A549 (cell line): ENCODE results near the gene PITX1. TPM values are rescaled to one million over a fixed set of nuclear protein-coding genes. Genes with fewer than 3 reads are reported as not detected.
A peak's percentile ranks its signal among the peaks of the same experiment; 100 is the strongest.

ENCODE experiments used
- ATAC-seq, 2 experiments: fragments of 200-7000 bp in 1 of 2; fragments of >200 bp in 1 of 2; cut with Nextera tagmentation in 1 of 2; cut with Tn5 transposase in 1 of 2; 3 replicates each; pipeline versions ENCODE4 v1.8.0 to v1.9.1; 2018 to 2020; ENCODE audit warnings: mild to moderate bottlenecking in 1 of 2, moderate library complexity in 1 of 2
- CTCF ChIA-PET: fragments of 300-600 bp; sonication (Branson Sonifier 250); formaldehyde crosslinking; extraction: SDS; loops from one replicate; lab custom pipeline; 2021; ENCODE audit warnings: antibody characterized with exemption, inconsistent platforms; lab: Yijun Ruan, JAX
- POLR2A ChIA-PET: fragments of 350-600 bp; formaldehyde crosslinking; extraction: SDS; loops from one replicate; lab custom pipeline; 2021; ENCODE audit warnings: antibody characterized with exemption, inconsistent platforms; lab: Yijun Ruan, JAX
- DNase-seq, 2 experiments: peaks; one replicate each; pipeline versions ENCODE4 v3.0.0 to v3.0.0-alpha.2; 2011 to 2016; ENCODE audit warnings: low read depth in 1 of 2, low spot score in 1 of 2
- FAIRE-seq: peaks from 2 replicates; lab custom pipeline; 2011; peaks lifted over from hg19 to GRCh38; lab: Jason Lieb, UNC
- H3K27ac ChIP-seq, 2 experiments: fragments of >200 bp; sonication (Bioruptor Twin); formaldehyde crosslinking; 3 replicates each; pipeline ENCODE4 v1.5.1; 2016 to 2017
- H3K4me1 ChIP-seq: fragments of >200 bp; sonication (Bioruptor Twin); formaldehyde crosslinking; 3 replicates; pipeline ENCODE4 v1.6.1; 2016
- H3K4me2 ChIP-seq: fragments of >200 bp; sonication (Bioruptor Twin); formaldehyde crosslinking; 3 replicates; pipeline ENCODE4 v1.6.1; 2016
- H3K4me3 ChIP-seq: fragments of >200 bp; sonication (Bioruptor Twin); formaldehyde crosslinking; 3 replicates; pipeline ENCODE4 v1.5.1; 2016
- H3K9me3 ChIP-seq: fragments of >200 bp; sonication (Bioruptor Twin); formaldehyde crosslinking; 3 replicates; pipeline ENCODE4 v1.6.1; 2016
- CTCF ChIP-seq: fragments of >200 bp; sonication (Bioruptor Twin); formaldehyde crosslinking; IDR thresholded peaks from 3 replicates; pipeline ENCODE4 v1.5.1; 2016
- EHMT2 ChIP-seq: fragments of 200-600 bp; sonication (generic); IDR thresholded peaks from 2 replicates; pipeline ENCODE4 v1.6.1; 2016; ENCODE audit warnings: antibody characterized with exemption, low read depth, mild to moderate bottlenecking, moderate library complexity
- GATA3 ChIP-seq: IDR thresholded peaks from 2 replicates; pipeline ENCODE4 v1.6.1; 2012; ENCODE audit warnings: borderline replicate concordance
- HMGXB4 ChIP-seq: fragments of 250-450 bp; sonication (Bioruptor Pico); IDR thresholded peaks from 2 replicates; pipeline ENCODE4 v1.5.0; 2021; ENCODE audit warnings: mild to moderate bottlenecking, moderate library complexity, borderline replicate concordance
- KDM1A ChIP-seq: fragments of 200-600 bp; sonication (generic); IDR thresholded peaks from 2 replicates; pipeline ENCODE4 v1.6.1; 2016; ENCODE audit warnings: low read depth, mild to moderate bottlenecking
- POLR2A ChIP-seq: IDR thresholded peaks from 2 replicates; pipeline ENCODE4 v1.6.1; 2012; ENCODE audit warnings: mild to moderate bottlenecking, low read length
- RAD21 ChIP-seq, 2 experiments: fragments of >200 bp in 1 of 2; sonication (Bioruptor Twin) in 1 of 2; formaldehyde crosslinking in 1 of 2; IDR thresholded peaks in 1 of 2; conservative IDR thresholded peaks in 1 of 2; 2 replicates in 1 of 2; 3 replicates in 1 of 2; pipeline ENCODE4 v1.6.1; 2012 to 2018; ENCODE audit warnings: inconsistent platforms in 1 of 2
- RARB ChIP-seq: fragments of 250-450 bp; sonication (Bioruptor Pico); IDR thresholded peaks from 2 replicates; pipeline ENCODE4 v1.8.0; 2021; ENCODE audit warnings: mild to moderate bottlenecking, moderate library complexity
- REST ChIP-seq: fragments of 200-600 bp; sonication (generic); IDR thresholded peaks from 2 replicates; pipeline ENCODE4 v1.6.1; 2016; ENCODE audit warnings: antibody characterized with exemption, mild to moderate bottlenecking, moderate library complexity
- SMC3 ChIP-seq: fragments of >200 bp; sonication (Bioruptor Twin); formaldehyde crosslinking; IDR thresholded peaks from 3 replicates; pipeline ENCODE4 v1.6.1; 2018; ENCODE audit warnings: inconsistent platforms
- TFCP2L1 ChIP-seq: fragments of 250-450 bp; sonication (Bioruptor Pico); IDR thresholded peaks from 2 replicates; pipeline ENCODE4 v1.5.0; 2021; ENCODE audit warnings: mild to moderate bottlenecking
- ZSCAN20 ChIP-seq: fragments of 250-450 bp; sonication (Bioruptor Pico); IDR thresholded peaks from 2 replicates; pipeline ENCODE4 v1.8.0; 2022; ENCODE audit warnings: mild to moderate bottlenecking, moderate library complexity
- WGBS: methylation state at CpG from one replicate; pipeline ENCODE4 v1.1.6; 2017; ENCODE audit errors: missing lambda C conversion rate; 5-methylcytosine and 5-hydroxymethylcytosine counted together
- polyA plus RNA-seq, 4 experiments: library from polyadenylated mRNA; depleted of rRNA in 3 of 4; stranded (reverse); fragments of >200 nt; fragmentation: RNase III in 1 of 4; extraction: RNeasy Plus Mini Kit Qiagen cat#74134 plus additional on column Dnase treatment in 1 of 4; gene quantifications; 2 replicates in 3 of 4; 3 replicates in 1 of 4; pipeline ENCODE4 v1.2.3, GENCODE V29; 2011 to 2017

The PITX1 gene
- polyA plus RNA-seq, 2 of the 4 experiments (the other 2 are of a cell fraction), result 11.1 to 16.7 TPM

GRCh38 chr5:135012033-135012588, 21.9 kb downstream of the PITX1 start:
- no peaks in the 10 kb centered on the region for H3K9me3 ChIP-seq
- CTCF ChIA-PET, result interaction anchor here (0.8 to 5.6 kb wide), 6 partner anchors 12 to 324 kb away, joined by 3 to 29 read pairs (median 4); no protein-coding TSS in a partner anchor
- WGBS, result 60% methylated on average over 1 of the region's 2 CpGs
- no peak for DNase-seq
- H3K27ac ChIP-seq, result no peak overlapping the region
- no peak overlapping the region for H3K4me3 ChIP-seq
- POLR2A ChIA-PET, result no interaction called here
- H3K4me2 ChIP-seq, result no peak overlapping the region
- TF ChIP-seq KDM1A, result no peak
- no peak for TF ChIP-seq POLR2A
- no peak for TF ChIP-seq REST
- TF ChIP-seq RARB, result no peak
- TF ChIP-seq HMGXB4 (CRISPR knock-in tag), result no peak
- no peak for TF ChIP-seq EHMT2
- TF ChIP-seq ZSCAN20 (CRISPR knock-in tag), result no peak
- TF ChIP-seq TFCP2L1 (CRISPR knock-in tag), result no peak
- no peak for ATAC-seq
- FAIRE-seq, result no peak
- H3K4me1 ChIP-seq, result no peaks in the 10 kb centered on the region

DNA sequence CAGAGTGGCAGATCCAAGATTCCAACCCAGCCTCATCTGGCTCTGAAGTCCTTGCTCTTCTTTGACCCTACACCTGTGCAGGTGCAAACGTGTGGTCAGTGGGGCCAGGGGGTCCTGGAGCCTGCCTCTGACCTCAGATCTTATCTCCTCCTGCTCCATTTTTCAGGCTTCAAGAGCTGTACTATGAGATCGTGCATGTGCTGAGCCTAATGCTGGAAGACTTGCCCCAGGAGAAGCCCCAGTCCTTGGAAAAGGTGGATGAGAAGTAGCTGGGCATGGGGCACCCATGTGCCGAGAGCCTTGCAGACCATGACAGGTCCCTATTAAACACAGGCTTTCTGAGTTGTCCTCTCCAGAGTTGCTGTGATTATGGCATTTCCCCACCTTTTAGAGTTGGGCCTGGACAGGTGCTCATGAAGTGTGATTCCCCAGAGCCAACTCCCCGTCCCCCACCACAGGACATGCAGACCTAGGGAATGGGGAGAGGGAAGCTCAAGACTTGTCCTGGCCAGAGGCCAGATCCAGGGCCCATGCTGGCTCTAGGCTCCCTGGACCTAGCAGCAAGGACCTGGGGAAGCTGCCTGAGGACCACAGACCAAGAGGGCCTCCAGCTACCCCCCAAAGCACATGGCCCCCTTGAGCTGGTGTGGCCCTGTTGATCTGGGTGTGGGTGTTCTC, 22.5 kb downstream of the PITX1 start:
- H3K4me1 ChIP-seq, result no peaks in the 10 kb centered on the region
- ChIA-PET CTCF (interaction anchor here (0.8 to 5.6 kb wide), 11 partner anchors 13 to 452 kb away, joined by 3 to 29 read pairs (median 4); partner anchors contain the start of gene PCBD2), POLR2A (no interaction called here)
- H3K27ac ChIP-seq, result no peak overlapping the region
- 92% methylated on average over 4 of the region's 4 CpGs for WGBS
- no peak overlapping the region for H3K4me2 ChIP-seq
- ATAC-seq (no peak; a peak in 1 of 6 replicates), DNase-seq (no peak), FAIRE-seq (no peak)
- H3K9me3 ChIP-seq, result no peaks in the 10 kb centered on the region
- no peak overlapping the region for H3K4me3 ChIP-seq
- no peak for TF ChIP-seq GATA3
- 0 out of 3 replicates have a peak, but pooled peaks have one; percentile 2 for TF ChIP-seq CTCF

DNA sequence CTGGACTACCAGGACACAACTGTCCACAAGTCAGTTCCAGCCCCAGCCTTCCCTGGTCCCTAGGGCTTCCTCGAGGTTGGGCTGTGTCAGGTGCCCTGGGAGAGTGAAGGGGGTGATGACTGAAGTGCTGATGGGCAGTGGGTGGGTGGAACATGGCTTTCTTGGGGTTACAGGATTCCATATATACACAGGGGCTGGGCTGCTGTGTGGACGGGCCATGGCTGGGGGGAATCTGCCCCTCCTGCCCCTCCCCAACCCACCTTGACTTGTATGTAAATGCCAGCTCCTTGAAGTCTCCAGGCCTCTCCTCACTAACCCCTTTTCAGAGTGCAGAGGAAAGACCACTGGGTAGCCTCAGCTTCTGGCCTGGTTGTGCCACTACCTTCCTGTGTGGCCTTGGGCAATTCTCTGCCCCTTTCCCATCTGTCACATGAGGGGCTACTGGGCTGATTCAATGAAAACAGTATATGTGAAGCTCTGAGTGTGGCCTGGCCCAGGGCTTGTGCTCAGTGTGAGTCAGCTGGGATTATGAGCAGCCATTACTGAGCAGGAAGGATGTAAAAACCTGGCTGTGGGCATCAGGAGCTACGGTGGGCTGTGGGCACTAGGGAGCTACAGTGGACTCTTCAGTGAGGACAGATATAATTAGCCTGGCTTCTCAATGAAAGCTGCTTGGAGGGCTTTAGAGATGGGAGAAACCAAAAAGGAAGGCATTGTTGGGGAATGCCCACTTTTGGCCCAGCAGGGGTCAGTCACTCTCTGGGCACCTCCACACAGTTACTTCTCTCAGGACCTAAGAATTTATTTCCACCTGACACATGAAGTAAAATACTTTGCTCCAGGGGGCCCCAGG, 23.3 kb downstream of the PITX1 start:
- Histone ChIP-seq H3K4me3 (no peak overlapping the region), H3K27ac (no peak overlapping the region), H3K4me1 (no peaks in the 10 kb centered on the region), H3K4me2 (no peak overlapping the region), H3K9me3 (no peaks in the 10 kb centered on the region)
- 86% methylated on average over 3 of the region's 3 CpGs for WGBS
- TF ChIP-seq SMC3 (peak; percentile 43), GATA3 (no peak), RAD21 (conservative IDR thresholded peaks at IDR 0.05 in 1 of 2, IDR thresholded peaks at IDR 0.05 in 1 of 2) (peak; percentile 44 to 47; a peak in 4 of 5 replicates), CTCF (peak; percentile 24; the same call in 1 of the 3 replicates)
- DNase-seq (no peak), ATAC-seq (peak in 1 of 2 experiments; percentile 67; a peak in 3 of 6 replicates), FAIRE-seq (no peak)
- ChIA-PET CTCF (interaction anchor here (0.9 to 5.6 kb wide), 9 partner anchors 103 to 452 kb away, joined by 3 to 29 read pairs (median 3); partner anchors contain the start of gene PCBD2), POLR2A (no interaction called here)
